Neuron (in vitro differentiated cells): ENCODE data around the gene MACC1.
"Not testable (repeated sequence)": the region's sequence is repeated elsewhere in the genome, so short reads cannot be mapped to it uniquely, and the experiment has no call there.

Experiments used
- H2AFZ ChIP-seq: one replicate; pipeline ENCODE4 v1.6.1; 2013; ENCODE audit warnings: low read depth, mild to moderate bottlenecking, inconsistent platforms, low read length, moderate library complexity
- H3K27me3 ChIP-seq: one replicate; pipeline ENCODE4 v1.6.1; 2013; ENCODE audit warnings: low read length; ENCODE audit not compliant: insufficient read depth
- H3K36me3 ChIP-seq: one replicate; pipeline ENCODE4 v1.6.1; 2013; ENCODE audit warnings: low read length; ENCODE audit not compliant: insufficient read depth
- H3K4me1 ChIP-seq: one replicate; pipeline ENCODE4 v1.6.1; 2013; ENCODE audit warnings: low read length; ENCODE audit not compliant: insufficient read depth
- H3K4me3 ChIP-seq: 2 replicates; pipeline ENCODE4 v1.5.1; 2013; ENCODE audit warnings: mild to moderate bottlenecking, low read length, moderate library complexity
- H3K9me3 ChIP-seq: one replicate; pipeline ENCODE4 v1.6.1; 2013; ENCODE audit warnings: low read length

MACC1 gene

DNA sequence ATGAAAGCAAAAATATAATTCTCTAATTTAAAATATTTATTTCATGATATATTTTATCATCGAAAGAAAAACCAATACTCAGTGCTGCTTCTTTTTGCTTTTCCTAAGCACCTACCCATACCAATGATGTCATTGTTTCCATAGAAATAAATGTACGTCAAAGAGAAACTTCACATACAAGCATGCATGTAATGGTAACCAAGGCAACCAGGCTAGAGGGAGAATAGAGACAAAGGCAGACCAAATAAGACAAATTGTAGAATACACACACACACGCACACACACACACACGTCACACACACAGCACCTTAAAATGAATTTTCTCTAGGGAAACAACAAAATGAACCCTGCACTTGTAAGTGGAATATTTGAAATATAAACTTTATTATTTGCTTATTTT, 75.5 kb downstream of the MACC1 start:
- Histone ChIP-seq H2AFZ (peak overlapping the region; percentile 20), H3K9me3 (no peaks in the 10 kb centered on the region), H3K36me3 (no peaks in the 10 kb centered on the region), H3K4me1 (peaks cover 30% of the 10 kb centered on the region), H3K27me3 (no peaks in the 10 kb centered on the region), H3K4me3 (no peak overlapping the region)

DNA sequence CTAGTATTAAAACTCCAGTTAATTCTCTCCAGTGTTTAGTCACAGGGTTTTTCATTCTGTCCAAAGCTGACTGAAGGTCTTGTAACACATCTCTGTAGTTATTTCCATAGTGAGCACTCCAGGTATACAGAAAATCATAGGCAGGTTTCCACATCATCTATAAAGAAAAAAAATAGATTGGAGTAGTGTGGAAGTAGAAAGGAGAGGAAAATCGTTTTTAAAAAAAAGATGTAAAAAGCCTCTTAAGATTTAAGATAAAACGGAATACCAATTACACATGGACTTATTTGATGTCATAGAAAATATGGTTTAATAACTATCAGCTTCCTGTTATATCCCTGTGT, 76.2 kb downstream of the MACC1 start:
- no peaks in the 10 kb centered on the region for H3K27me3 ChIP-seq
- peaks cover 30% of the 10 kb centered on the region for H3K4me1 ChIP-seq
- H3K9me3 ChIP-seq: no peaks in the 10 kb centered on the region
- H3K36me3 ChIP-seq: no peaks in the 10 kb centered on the region
- H3K4me3 ChIP-seq: no peak overlapping the region
- no peak overlapping the region for H2AFZ ChIP-seq

DNA sequence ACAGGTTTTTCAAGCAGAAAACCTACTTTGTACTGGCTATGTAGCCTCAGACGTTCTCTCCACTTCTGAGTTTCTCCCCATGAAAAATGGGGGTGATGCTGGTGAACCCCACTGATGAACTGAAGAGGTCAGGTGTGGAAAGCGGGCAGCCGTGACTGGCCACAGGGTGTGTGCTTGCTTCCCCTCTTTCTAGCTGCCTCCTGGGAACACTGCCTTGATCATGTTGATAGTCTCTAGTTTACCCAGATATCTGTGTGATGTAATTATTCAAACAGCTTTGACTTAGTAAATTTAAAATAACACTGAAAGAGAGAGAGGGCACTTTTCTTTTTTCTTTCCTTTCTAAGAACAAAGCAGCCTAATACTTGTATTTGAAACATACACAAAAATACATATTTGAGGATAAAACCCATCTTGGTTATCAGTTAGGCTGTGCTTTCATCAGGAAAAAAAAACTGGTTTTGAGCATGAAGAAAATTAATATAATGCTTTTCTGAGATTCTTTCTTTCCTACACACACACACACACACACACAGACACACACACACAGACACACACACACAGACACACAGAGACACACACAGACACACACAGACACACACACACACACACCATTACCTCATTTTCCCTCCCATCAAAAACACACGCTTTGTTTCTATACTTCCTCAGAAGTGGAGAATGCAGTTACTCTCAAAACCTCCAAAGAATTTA, 76.7 kb downstream of the MACC1 start:
- Histone ChIP-seq H3K36me3 (no peaks in the 10 kb centered on the region), H2AFZ (peak overlapping the region; percentile 48), H3K9me3 (no peaks in the 10 kb centered on the region), H3K4me3 (no peak overlapping the region), H3K4me1 (peaks cover 30% of the 10 kb centered on the region), H3K27me3 (no peaks in the 10 kb centered on the region)

DNA sequence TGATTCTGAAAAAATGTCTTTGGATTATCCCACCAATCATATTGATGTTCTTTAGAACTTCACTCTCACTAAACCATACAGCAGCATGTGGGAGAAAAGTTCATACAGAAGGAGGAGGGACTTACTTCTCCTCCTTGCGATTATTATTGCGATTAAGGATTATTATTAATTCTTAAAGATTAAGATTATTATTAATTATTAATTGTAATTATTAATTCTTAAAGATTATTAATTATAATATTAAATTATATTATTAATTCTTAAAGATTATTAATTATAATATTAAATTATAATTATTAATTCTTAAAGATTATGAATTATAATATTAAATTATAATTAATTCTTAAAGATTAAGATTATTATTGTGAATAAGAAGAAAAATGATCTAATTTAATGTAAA, 80.5 kb downstream of the MACC1 start:
- H3K27me3 ChIP-seq: no peaks in the 10 kb centered on the region
- H2AFZ ChIP-seq: no peak overlapping the region
- H3K4me3 ChIP-seq: no peak overlapping the region
- no peaks in the 10 kb centered on the region for H3K36me3 ChIP-seq
- peaks cover 20% of the 10 kb centered on the region for H3K4me1 ChIP-seq
- no peaks in the 10 kb centered on the region for H3K9me3 ChIP-seq

DNA sequence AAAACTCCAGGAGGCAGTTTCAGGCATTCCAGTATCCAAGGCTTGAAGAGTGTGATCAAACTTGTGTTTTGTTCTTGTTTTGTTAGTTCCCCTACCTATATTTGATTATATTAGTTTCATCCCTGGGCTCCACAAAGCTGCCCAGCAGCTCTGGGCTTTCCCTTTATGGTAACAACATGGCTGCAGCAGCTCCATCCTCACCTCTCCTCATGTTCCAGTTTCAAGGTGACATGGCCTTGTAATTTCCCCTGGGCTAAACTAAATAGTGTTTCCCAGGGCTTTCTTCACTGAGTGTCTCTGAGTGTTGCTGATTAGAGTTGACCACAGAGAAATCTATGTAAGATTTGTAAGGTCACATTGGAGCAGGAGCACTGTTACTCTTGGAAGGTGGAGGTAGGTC, 83.4 kb downstream of the MACC1 start:
- Histone ChIP-seq H3K4me3 (no peak overlapping the region), H3K36me3 (no peaks in the 10 kb centered on the region), H3K4me1 (peaks cover 3% of the 10 kb centered on the region), H2AFZ (no peak overlapping the region), H3K27me3 (no peaks in the 10 kb centered on the region), H3K9me3 (no peaks in the 10 kb centered on the region)

DNA sequence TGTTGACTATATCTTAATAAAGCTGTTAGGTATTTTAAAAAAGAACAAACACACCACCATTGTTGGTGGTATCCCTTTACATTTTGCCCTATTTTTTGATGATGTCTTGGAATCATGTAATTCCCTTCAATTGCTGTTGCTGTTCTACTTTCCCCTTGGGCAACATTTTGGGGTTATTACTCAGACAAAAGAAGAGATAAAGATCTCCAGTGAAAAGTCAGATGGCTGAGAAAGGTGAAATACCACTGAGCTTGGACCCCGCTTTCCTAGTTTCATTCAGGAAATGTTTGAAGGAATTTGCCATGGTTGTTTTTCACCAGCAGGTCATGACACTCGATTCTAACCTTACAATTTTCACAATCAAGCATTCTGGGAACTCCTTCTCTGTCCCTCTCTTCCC, 84.6 kb downstream of the MACC1 start:
- no peak overlapping the region for H2AFZ ChIP-seq
- H3K4me3 ChIP-seq: no peak overlapping the region

DNA sequence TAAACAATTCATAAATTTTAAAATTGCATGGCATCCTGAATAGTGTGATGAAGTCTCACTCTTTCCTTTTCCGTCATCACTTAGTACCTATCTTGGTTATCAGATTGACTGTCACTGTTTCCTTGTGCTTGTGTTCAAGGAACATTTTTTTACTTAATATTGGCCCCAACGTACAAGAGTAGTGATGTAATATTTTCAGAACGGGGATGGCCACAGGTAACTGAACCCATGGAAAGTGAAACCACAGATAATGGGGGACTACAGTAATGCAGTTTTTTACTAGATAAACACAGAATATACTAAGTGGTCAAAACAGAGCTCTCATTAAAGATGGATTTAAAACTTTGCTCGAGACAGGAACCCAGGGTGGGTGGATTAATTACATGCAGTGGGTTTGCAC, 85.4 kb downstream of the MACC1 start:
- Histone ChIP-seq H2AFZ (no peak overlapping the region), H3K27me3 (no peaks in the 10 kb centered on the region), H3K36me3 (no peaks in the 10 kb centered on the region), H3K4me3 (no peak overlapping the region), H3K4me1 (peaks cover 2% of the 10 kb centered on the region), H3K9me3 (no peaks in the 10 kb centered on the region)

More for the DNA sequence above, 84.6 kb downstream of the MACC1 start:
- H3K9me3 ChIP-seq: no peaks in the 10 kb centered on the region
- H3K4me1 ChIP-seq: peaks cover 5% of the 10 kb centered on the region
- no peaks in the 10 kb centered on the region for H3K36me3 ChIP-seq
- H3K27me3 ChIP-seq: no peaks in the 10 kb centered on the region

DNA sequence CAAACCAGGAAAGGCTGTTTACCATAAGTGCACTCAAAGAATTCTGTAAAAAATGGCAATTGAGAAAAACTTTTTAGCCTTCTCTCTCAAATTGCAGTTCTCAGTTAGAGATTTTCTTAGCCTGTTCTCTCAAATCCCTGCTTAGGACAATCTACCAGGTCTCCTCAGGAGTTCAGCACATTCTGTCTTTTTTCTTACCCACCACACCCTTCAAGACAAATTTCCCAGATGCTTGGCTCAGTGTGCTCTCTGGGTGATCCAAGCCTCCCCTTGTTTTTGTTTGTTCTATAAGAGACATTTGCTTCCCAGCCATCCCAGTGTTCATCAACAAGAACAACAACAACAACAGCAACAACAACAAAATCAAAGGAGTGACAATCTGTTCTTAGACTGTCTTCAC, 87.3 kb downstream of the MACC1 start:
- peaks cover 6% of the 10 kb centered on the region for H3K4me1 ChIP-seq
- H3K9me3 ChIP-seq: no peaks in the 10 kb centered on the region
- H3K36me3 ChIP-seq: no peaks in the 10 kb centered on the region
- H3K27me3 ChIP-seq: no peaks in the 10 kb centered on the region
- no peak overlapping the region for H3K4me3 ChIP-seq
- H2AFZ ChIP-seq: no peak overlapping the region

DNA sequence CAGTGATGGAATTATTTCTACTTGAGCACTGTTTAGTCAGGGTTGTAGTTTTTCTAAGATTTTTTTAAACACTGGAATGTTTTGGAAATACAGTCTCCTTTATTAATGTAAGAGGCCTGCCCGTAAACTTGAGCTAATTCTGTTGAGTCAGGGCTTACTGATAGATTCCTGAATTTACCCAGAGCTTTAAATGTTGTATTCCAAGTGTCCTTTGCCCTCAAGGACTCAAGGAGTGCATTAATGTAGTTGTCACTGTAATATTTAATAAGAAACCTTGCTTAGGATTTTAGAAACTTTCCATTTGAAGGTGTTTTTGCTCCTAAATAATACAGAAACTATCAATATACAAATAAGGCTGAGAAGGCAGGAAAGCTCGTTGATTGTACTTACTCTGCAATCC, 89.2 kb downstream of the MACC1 start:
- no peak overlapping the region for H2AFZ ChIP-seq
- no peaks in the 10 kb centered on the region for H3K27me3 ChIP-seq
- H3K9me3 ChIP-seq: no peaks in the 10 kb centered on the region
- H3K4me3 ChIP-seq: no peak overlapping the region
- H3K4me1 ChIP-seq: peaks cover 16% of the 10 kb centered on the region
- H3K36me3 ChIP-seq: no peaks in the 10 kb centered on the region

DNA sequence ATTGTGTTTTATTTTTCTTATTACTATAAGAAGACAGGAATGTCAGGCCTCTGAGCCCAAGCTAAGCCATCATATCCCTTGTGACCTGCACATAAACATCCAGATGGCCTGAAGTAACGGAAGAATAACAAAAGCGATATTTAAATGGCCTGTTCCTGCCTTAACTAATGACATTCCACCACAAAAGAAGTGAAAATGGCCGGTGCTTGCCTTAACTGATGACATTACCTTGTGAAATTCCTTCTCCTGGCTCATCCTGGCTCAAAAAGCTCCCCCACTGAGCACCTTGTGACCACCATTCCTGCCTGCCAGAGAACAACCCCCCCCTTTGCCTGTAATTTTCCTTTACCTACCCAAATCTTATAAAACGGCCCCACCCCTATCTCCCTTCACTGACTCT, 91.1 kb downstream of the MACC1 start:
- H3K9me3 ChIP-seq, H3K36me3 ChIP-seq, H2AFZ ChIP-seq, H3K4me3 ChIP-seq, H3K27me3 ChIP-seq: not testable (repeated sequence)
- peaks cover 16% of the 10 kb centered on the region for H3K4me1 ChIP-seq

DNA sequence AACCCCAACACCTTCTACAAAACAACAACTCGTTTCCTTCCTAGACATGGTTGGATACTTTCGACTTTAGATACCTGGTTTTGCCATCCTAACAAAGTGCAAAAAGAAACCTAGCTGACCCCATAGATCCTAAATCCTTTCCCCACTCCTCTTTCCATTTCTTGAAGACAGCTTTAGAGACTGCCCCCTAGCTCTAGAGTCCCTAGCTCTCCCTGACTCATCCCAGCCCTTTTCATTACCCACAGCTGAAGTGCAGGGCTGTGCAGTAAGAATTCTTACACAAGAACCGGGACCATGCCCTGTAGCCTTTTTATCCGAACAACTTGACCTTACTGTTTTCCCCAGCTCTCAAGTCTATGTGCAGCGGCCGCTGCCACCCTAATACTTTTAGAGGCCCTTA, 93.1 kb downstream of the MACC1 start:
- H3K27me3 ChIP-seq, H3K9me3 ChIP-seq, H3K4me3 ChIP-seq, H3K36me3 ChIP-seq, H2AFZ ChIP-seq: not testable (repeated sequence)
- peaks cover 16% of the 10 kb centered on the region for H3K4me1 ChIP-seq

DNA sequence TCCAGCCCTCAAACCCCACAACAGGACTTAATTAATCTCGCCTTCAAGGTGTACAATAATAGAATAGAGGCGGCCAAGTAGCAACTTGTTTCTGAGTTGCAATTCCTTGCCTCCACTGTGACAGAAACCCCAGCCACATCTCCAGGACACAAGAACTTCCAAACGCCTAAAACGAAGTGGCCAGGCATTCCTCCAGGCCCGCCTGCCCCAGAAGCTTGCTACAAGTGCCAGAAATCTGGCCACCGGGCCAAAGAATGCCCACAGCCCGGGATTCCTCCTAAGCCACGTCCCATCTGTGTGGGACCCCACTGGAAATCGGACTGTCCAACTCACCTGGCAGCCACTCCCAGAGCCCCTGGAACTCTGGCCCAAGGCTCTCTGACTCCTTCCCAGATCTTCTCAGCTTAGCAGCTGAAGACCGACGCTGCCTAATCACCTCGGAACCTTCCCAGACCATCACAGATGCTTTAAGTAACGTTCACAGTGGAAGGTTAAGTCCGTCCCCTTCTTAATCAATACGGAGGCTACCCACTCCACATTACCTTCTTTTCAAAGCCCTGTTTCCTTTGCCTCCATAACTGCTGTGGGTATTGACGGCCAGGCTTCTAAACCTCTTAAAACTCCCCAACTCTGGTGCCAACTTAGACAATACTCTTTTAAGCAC, 94.4 kb downstream of the MACC1 start:
- H3K9me3 ChIP-seq, H3K27me3 ChIP-seq, H2AFZ ChIP-seq, H3K36me3 ChIP-seq, H3K4me3 ChIP-seq: not testable (repeated sequence)
- peaks cover 13% of the 10 kb centered on the region for H3K4me1 ChIP-seq

DNA sequence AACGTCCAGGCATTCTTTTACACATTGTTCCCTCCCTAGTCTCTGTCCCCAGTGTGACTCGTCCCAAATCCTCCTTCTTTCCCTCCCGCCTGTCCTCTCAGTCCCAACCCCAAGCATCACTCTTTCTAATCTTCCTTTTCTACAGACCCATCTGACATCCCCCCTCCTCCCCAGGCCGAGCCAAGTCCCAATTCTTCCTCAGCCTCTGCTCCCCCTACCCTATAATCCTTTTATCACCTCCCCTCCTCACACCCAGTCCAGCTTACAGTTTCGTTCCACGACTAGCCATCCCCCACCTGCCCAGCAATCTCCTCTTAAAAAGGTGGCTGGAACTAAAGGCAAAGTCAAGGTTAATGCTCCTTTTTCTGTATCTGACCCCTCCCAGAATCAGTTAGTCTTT, 95.1 kb downstream of the MACC1 start:
- H3K27me3 ChIP-seq: no peaks in the 10 kb centered on the region
- no peaks in the 10 kb centered on the region for H3K36me3 ChIP-seq
- H3K4me3 ChIP-seq: no peak overlapping the region
- peaks cover 13% of the 10 kb centered on the region for H3K4me1 ChIP-seq
- no peak overlapping the region for H2AFZ ChIP-seq
- H3K9me3 ChIP-seq: no peaks in the 10 kb centered on the region

DNA sequence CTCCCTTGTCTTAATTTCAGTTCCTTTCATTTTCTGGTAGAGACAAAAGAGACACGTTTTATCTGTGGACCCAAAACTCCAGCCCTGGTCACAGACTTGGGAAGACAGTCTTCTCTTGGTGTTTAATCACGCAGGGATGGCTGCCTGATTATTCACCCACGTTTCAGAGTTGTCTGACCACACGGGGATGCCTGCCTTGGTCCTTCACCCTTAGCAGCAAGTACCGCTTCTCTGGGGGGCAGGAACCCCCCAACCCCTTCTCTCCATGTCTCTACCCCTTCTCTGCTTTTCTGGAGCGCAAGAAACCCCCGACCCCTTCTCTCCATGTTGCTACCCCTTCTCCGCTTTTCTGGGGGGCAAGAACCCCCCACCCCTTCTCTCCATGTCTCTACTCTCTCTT, 95.8 kb downstream of the MACC1 start:
- Histone ChIP-seq H3K27me3 (no peaks in the 10 kb centered on the region), H3K4me1 (peaks cover 13% of the 10 kb centered on the region), H2AFZ (no peak overlapping the region), H3K9me3 (no peaks in the 10 kb centered on the region), H3K36me3 (no peaks in the 10 kb centered on the region), H3K4me3 (no peak overlapping the region)
